NCI-H2196 treated with DMSO at 0.1 percent for 48 hours (cell line): ENCODE measurements around the gene RBM19.

Source experiments
- DNase-seq: peaks from one replicate; lab custom pipeline; 2025; ENCODE audit not compliant: unreplicated experiment; lab: John Stamatoyannopoulos, UW

RBM19 gene

DNA sequence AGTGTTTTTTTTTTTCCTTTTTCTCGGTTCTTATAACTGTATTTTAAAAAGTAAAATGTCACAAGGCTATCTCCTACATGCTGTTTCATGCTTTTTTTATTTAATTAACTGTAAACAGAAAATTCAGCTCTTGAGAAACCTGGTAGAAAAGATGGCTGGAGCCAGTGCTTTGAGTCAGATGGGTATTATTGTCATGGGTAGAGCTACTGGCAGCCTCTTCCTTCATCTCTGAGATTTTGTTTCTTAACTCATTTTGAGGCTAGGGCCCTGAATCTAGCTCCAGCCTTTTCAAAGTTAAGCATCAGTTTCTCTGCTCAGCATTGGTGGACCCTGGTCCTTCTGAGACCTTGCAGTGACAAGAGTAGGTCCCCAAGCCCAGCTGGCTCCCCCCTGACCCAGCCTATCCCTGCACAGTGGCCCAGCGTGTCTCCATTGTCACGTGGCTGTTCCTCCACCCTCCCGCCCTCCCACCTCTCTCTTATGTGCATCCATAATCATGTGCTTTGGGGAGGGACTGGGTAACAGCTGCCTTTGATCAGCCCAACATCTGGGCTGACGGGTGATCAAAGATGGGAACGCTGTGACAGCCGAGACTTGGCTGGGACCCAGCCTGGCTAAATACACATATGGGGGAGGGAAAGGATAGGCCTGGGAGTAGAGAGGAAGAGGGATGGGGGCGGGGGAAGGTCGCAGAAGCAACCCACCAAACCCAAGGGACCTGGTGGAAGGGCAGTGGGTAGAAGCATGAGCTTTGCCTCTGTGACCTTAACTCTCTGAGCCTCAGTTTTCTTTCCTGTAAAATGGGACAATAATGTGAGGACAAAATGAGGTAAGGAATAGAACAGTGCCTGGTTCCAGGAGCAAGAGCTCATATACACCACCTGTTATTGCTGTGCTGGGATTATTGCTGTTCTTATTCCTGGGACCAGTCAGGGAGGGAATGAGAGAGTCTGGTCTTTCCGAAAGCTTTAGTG is 24.4 kb upstream of the RBM19 start:
- DNase-seq = no peak

DNA sequence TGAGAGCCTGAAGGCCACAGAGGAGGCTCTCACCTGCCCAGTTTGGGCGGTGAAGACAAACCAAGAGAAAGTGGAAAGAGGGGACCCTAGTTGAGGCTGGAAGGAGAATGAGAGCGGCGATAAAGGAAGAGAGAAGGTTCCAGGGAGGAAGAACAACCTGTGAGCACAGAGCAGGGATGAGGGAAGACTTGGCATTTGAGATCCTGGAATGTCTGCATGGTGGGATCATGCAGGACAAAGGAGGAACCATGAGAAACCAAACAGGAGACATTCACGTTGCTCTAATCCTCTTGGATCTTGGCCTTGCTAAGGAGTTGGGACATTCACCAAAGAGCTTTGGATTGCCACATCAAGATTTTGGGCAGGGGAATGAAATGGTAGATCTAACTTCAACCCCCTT is 22.9 kb upstream of the RBM19 start:
- DNase-seq = no peak

DNA sequence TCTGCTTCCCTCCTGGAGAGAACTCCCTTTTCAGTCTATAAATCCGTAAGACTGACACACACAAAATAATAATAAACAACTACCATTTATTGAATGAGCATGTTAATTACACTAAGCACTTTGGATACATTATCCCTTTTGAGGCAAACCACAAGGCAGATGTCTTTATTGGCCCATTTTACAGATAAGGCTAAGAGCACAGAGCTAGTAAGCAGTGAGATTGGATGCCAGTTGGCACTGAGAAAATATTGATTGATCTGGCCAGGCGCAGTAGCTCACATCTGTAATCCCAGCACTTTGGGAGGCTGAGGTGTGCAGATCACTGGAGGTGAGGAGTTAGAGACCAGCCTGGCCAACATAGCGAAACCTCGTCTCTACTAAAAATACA is 21.9 kb upstream of the RBM19 start:
- DNase-seq = no peak

DNA sequence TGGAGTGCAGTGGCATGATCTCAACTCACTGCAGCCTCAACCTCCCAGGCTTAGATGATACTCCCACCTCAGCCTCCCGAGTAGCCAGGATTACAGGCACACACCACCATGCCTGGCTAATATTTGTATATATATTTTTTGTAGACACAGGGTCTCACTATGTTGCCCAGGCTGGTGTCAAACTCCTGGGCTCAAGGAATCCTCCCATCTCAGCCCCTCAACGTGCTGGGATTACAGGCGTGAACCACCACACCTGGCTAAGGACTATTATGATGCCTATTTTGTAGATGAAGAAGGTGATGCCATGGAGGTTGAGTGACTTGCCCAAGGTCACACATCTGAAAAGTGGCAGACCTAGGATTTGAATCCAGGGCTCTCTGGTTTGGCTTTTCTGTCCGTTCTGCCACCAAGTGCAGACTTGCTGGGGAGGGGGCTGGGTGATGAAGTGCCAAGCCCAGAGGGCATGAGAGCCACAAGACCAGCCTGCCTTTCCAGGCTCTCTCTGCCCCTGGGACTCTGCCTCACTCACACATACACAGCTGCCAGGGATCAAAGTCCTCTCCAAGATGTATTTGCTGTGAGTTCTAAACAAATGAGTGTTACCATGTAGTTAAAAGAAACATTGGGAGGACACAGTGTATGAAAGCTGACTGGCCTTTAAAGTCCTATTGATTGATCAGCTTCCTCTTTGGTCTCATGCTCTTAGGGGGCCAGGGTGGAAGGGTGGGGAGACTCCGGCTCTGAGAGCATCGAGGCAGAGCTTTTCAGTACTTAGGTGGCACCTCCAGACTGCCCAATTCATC is 21.3 kb upstream of the RBM19 start:
- DNase-seq = no peak

DNA sequence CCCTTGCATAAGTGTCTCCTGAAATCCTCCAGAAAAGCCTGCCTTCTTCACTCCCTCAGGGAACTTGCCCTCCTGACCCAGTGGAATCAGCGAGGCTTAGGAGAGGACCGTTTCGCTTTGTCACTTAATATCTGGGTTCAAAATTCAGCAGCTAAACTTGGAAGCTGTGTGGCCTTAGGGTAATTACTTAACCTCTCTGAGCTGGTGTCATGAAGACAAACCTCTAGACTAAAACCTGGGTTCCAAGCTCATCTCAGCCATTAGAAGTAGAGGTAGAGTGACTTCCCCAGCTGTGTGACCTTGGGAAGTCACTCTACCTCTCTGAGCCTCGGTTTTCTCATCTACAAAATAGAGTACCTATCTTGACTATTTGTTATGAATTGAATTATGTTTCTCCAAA is 18.3 kb upstream of the RBM19 start:
- no peak for DNase-seq

DNA sequence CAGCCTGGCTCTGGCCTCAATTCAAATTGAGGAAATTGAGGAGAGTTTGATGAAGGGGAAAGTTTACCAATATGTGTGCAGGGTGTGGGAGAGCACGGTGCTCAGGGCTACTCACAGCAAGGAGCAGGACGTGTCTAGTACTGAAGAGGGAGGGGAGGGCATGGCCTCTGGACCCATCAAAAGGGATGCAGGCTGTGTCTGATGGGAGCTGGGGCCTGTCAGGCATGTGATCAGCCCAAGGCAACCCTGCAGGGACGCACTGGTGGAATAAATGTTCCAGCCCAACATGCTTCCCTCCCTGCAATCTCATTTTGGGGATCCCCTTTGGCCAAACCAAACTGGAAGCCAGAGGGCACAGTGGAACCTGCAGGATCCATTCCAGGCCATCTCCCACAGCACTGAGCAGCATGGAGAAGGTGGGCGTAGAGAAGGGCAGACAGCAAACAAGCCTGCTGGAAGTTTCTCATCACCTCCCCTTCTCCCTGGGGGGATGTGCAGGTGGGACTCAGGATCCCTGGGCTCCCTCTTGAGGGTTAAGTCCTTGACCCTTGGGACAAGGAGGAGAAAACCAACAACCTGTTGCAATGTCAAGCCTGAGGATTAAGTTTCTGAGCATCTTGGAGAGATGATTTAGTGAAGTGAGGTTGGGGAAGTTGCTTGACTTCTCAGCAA is 17.8 kb upstream of the RBM19 start:
- no peak for DNase-seq

DNA sequence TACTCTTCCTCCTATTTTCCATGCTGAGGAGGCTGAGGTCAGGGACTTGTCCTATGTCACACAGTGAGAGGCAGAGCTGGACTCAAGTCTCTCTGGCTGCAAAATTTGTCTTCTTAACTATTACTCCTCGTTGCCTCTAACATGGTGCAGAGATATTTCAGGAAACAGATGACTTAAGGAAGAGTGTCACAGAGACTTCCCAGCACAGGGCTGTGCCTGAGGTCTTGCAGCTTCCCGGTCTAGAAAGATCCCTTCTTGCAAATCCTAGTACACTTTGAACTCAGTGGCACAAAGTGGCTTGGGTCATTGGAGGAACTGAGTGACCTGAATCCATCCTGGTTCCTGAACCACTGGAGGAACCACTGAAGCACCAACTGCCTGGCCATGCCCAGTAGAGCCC is 17.1 kb upstream of the RBM19 start:
- no peak for DNase-seq

DNA sequence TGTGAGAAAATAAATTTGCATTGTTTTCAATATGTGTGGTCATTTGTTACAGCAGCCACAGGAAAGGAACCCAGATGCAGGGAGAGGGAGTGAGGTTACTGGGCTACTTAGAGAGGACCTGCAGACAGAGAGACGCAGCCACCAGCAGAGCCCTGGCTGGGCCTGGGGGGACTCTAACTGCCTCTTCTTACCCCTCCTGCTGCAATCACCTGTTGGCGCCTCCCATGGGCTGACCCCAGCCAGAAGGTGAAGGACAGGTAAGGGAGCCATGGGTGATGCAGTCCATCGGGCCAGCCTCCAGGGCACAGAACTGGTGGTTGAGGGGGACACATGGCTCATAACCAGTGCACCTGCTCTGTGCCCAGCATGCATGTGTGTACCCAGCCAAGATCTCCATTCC is 15.8 kb upstream of the RBM19 start:
- DNase-seq = no peak

DNA sequence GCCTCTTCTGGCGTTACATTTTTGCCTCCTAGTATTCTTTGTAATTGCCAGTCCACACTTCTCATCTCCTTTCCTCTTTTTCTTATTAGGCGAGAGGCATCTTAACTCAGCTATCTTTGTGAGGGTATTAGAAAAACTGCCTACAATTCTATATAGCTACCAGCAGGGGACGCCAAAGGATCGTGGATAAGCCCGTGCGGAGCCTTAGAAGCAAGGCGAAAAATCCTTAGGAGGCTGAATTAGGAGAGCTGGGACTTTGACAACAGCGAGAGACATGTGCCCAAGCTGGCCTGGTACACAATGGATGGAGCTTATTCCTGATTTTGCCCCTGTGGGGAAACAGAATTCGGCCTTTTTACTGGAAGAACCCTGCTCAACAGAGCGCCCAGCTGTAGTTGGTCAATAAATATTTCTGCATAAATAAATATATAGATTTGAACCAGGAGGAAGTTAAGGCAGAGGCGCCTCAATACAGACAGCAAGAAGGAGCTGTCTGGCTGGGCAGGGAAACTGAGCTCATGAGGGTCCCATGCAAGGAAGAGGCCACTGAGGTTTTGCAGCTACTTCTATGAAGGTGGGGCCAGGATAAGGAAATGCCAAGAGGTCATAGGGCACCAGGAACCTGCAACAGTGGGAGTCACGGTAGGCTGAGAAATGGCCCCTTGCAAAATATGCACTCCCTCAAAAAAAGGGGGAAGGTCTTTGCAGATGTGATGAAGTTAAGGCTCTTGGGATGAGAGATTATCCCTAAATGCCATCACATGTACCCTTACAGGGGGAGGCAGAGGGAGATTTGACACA is 14.6 kb upstream of the RBM19 start:
- DNase-seq = peak; percentile 66

DNA sequence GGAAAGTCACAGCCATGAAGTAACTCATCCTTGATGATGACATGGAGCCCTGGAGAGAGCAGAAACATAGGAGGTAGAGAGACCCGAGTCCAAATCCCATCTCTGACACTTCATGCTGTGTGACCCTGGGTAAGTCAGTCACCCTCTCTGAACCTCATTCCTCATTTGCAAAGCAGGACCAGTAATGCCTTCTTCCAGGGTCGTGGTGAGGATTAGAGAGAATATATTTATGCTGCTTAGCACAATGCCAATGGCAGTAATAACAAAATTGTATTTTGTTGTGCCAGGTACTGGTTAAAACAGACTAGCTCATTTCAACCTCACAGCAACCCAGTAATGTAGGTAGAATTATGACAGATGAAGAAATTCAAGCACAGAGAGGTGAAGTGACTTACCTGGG is 13.9 kb upstream of the RBM19 start:
- no peak for DNase-seq

DNA sequence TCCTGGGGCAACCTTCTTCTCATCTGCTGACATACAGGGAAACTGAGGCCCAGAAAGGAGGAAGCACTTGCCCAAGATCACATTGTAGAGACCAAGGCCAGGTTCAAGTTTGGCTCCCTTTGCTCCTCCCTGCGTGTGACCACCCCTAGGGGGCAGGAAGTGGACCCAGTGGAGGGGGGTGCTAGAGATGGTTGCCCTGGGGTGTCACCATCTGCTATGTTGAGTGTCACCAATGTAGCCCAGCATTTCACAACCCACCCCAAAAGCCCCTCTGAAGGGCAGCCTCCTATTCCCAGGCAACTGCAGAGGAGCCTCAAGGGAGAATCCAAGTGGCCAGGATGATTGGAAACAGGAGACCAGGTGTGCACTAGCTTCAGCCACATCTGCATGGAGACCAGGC is 12.0 kb upstream of the RBM19 start:
- DNase-seq = no peak

DNA sequence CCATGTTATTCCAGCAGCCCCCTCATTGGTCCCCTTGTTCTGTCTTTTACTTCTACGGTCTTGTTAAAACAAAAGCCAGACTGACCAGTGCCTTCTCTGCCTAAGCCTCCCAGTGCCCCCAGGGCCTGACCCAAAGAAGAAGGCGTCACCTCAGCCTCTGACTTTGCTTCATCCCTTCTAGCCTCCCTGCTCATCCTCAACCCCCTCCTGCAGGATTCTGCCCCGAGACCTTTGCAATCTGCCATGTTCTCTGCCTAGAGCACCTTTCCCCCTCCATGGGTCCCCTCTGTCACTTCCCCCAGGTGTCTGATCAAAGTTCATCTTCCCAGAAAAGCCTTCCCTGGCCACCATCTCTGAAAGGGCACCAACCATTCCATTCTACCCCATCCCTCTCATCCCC is 7.9 kb upstream of the RBM19 start:
- DNase-seq = no peak

DNA sequence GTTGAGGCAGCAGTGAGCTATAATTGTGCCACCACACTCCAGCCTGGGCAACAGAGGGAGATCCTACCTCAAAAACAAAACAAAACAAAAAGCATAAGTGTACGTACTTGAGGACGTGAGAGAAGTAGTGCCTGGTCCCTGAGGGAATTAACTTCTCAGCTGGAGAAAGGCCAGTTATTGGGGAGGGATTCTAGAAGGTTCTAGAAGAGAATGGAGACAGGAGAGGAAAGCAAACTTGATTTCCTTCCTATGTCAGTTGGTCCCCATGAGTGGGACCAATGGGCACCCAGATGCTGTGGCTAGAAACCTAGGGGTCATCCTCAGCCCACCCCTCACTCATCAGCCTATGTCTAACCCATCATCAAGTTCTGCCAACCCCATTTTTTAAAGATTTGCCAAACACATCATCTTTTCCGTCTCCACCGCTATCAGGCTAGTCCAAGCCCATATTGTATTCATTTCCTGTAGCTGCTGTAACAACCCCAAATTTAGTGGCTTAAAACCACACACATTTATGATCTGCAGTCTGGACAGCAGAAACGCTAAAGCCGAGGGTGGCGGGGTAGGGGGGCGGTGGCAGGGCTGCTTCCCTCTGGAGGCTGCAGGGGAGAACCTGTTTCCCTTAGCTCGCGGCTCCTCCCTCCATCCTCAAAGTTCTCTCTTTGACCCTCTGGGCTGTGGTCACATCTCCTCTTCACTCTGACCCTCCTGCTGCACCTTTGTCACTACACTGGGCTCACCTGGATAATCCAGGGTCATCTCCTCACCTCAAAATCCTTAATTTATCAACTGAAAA is 7.2 kb upstream of the RBM19 start:
- DNase-seq = no peak

DNA sequence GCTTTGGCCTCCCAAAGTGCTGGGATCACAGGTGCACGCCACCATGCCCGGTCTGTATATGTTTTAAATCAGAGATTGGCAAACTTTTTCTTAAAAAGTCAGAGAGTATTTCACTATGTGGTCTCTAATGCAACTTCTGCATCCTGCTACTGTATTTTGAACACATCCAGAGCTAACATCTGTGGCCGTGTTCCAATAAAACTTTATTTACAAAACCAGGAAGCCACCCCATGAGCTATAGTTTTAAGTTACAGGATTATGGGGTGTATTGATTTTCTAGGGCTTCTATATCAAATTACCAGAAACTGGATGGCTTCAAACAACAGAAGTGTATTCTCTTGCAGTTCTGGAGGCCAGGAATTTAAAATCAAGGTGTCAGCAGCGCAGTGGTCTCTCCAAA is 5.3 kb upstream of the RBM19 start:
- DNase-seq = no peak

DNA sequence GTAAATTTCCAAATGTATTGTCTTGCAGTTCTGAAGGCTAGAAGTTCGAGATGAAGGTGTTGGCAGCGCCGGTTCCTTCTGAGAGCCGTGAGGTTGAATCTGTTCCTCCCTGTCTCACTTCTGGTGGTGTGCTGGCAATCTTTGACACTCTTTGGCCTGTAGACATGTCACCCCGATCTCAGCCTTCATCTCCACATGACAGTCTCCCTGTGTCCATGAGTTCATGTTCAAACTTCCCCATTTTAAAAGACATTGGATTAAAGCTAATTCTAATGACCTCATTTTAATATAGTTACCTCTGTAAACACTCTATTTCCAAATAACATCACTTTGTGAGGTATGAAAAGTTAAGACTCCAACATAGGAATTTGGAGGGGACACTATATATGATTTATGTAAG is 4.1 kb upstream of the RBM19 start:
- DNase-seq = no peak

DNA sequence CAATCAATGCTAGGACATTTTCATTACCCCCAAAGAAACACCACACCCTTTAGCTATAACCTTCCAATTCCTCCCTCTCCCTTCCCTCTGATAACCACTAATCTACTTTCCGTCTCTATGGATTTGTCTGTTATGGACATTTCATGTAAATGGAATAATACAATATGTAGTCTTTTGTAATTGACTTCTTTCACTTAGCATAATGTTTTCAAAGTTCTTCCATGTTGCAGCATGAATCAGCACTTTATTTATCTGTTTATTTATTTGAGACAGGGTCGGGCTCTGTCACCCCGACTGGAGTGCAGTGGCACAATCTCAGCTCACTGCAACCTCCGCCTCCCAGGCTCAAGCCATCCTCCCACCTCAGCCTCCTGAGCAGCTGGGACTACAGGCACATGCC is 1.2 kb upstream of the RBM19 start:
- no peak for DNase-seq

DNA sequence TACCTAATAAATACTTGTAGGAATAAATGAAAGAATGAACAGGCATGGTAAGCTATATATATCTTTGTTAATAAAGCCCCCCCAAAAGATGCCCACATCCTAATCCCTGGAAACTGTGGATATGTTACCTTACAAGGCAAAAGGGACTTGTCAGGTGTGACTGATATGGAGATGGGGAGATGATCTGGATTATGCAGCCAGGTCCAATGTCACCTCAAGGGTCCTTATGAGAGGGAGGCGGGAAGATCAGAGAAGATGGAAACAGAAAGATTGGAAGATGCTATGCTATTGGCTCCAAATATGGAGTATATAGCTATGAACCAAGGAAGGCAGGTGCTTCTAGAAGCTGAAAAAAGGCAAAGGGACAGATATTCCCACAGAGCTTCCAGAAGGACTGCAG is 3.4 kb downstream of the RBM19 start:
- DNase-seq = no peak

DNA sequence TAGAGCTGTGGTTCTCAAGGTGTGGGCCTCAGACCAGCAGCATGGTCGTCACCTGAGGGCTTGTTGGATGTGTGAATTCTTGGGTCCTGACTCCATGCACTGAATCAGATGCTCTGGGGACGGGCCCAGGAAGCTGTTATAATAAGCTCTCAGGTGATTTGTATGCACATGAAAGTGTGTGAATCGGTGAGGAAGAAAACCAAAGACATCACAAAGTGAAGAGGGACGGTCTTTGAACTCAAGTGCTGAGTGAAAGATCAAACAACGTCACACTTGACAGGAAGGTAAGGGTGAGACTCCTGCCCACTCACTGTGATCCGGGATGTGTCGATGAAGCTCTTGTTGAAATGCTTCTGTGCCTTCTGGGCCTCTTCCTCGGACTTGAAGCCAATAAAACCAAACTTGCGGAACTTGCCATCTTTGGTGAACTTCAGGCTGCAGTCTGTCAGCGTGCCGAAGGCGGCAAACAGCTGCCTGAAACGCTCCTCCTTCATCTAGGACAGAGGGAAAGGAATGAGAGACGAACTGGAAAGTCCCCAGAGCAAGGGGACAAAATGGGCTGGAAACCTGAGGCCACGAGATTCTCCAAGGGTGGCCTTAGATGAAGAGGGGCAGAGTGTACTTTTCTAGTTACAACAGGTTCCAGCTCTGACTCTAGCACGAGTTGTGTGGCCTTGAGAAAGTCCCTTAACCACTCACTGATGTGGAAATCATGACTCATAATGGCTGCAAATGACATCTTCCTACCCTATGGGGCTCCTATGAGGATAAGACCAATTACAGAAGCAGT is 4.0 kb downstream of the RBM19 start:
- DNase-seq = no peak

DNA sequence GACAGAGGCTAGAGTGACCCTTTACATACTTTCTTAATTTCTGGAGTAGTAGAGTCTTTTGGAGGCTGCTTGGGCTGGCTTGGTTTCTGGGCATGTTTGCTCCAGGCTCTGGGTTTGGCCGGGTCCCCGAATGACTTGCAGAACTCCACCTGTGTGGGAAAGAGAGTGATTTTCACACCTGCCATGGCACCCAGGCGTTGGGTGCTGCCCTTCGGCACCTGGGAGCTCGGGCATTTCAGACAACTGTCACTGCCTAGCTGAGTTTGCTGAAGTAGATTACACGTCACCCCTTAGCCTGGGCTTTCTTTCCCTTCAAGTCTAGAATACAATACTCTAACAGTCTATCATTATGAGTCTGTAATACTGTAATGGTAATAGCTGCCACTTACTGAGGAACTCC is 6.1 kb downstream of the RBM19 start:
- no peak for DNase-seq
